SK-N-SH (cell line): ENCODE data around the gene NADK. TPM values are rescaled to one million over a fixed set of nuclear protein-coding genes. Genes with fewer than 3 reads are reported as not detected.

ENCODE experiments used
- CTCF ChIA-PET: fragments of 300-600, 350-600 bp; formaldehyde crosslinking; extraction: SDS; loops from one replicate; lab custom pipeline; 2021; lab: Yijun Ruan, JAX
- POLR2A ChIA-PET: fragments of 350-600 bp; sonication (Branson Sonifier 250); formaldehyde crosslinking; extraction: SDS; loops from one replicate; lab custom pipeline; 2020; ENCODE audit warnings: antibody characterized with exemption, inconsistent platforms; lab: Yijun Ruan, JAX
- DNase-seq: peaks from one replicate; pipeline ENCODE4 v3.0.0; 2012
- H2AFZ ChIP-seq: fragments of 200-600 bp; sonication (generic); 2 replicates; pipeline ENCODE4 v1.8.1; 2016; ENCODE audit warnings: antibody characterized with exemption, mild to moderate bottlenecking, low read depth
- H3F3A ChIP-seq: fragments of 200-600 bp; sonication (generic); replicated peaks from 2 replicates; pipeline ENCODE3; 2016; ENCODE audit warnings: antibody characterized with exemption, mild to moderate bottlenecking; ENCODE audit not compliant: insufficient read depth
- H3K27ac ChIP-seq, 2 experiments: fragments of 200-500 bp in 1 of 2; fragments of 200-600 bp in 1 of 2; sonication (Bioruptor generic) in 1 of 2; sonication (generic), shearing (Covaris generic) in 1 of 2; 2 replicates each; pipeline versions ENCODE4 v1.5.1 to v1.6.1; 2014 to 2016; ENCODE audit warnings: low read depth in 2 of 2, inconsistent platforms in 1 of 2, low read length in 1 of 2, mild to moderate bottlenecking in 1 of 2, mixed read lengths in 1 of 2
- H3K27me3 ChIP-seq: fragments of 200-600 bp; sonication (generic), shearing (Covaris generic); 2 replicates; pipeline ENCODE4 v1.6.1; 2016; ENCODE audit warnings: mixed run types; ENCODE audit not compliant: insufficient read depth
- H3K36me3 ChIP-seq, 2 experiments: fragments of 200-500 bp in 1 of 2; fragments of 200-600 bp in 1 of 2; sonication (Bioruptor generic) in 1 of 2; sonication (generic) in 1 of 2; replicated peaks in 1 of 2; 2 replicates each; pipeline versions ENCODE3 to v1.5.1; 2014 to 2016; ENCODE audit warnings: low read length in 1 of 2, mild to moderate bottlenecking in 1 of 2; ENCODE audit not compliant: insufficient read depth in 2 of 2, control insufficient read depth in 1 of 2
- H3K4me1 ChIP-seq, 2 experiments: fragments of 200-500 bp in 1 of 2; fragments of 200-600 bp in 1 of 2; sonication (Bioruptor generic) in 1 of 2; sonication (generic), shearing (Covaris generic) in 1 of 2; 2 replicates each; pipeline versions ENCODE4 v1.5.1 to v1.6.1; 2014 to 2016; ENCODE audit warnings: low read depth in 1 of 2, low read length in 1 of 2, mixed run types in 1 of 2; ENCODE audit not compliant: insufficient read depth in 2 of 2, control insufficient read depth in 1 of 2
- H3K4me2 ChIP-seq: fragments of 200-600 bp; sonication (generic), shearing (Covaris generic); 2 replicates; pipeline ENCODE4 v1.6.1; 2017; ENCODE audit warnings: mixed run types
- H3K4me3 ChIP-seq, 2 experiments: fragments of 200-500 bp in 1 of 2; fragments of 200-600 bp in 1 of 2; sonication (Bioruptor generic) in 1 of 2; sonication (generic), shearing (Covaris generic) in 1 of 2; 2 replicates each; pipeline versions ENCODE4 v1.5.1 to v1.8.1; 2014 to 2016; ENCODE audit warnings: low read depth in 2 of 2, inconsistent platforms in 1 of 2, low read length in 1 of 2, mild to moderate bottlenecking in 1 of 2, mixed read lengths in 1 of 2, moderate library complexity in 1 of 2
- H3K79me2 ChIP-seq: fragments of 200-600 bp; sonication (generic); 2 replicates; pipeline ENCODE4 v1.8.1; 2017; ENCODE audit warnings: mild to moderate bottlenecking; ENCODE audit not compliant: insufficient read depth
- H3K9ac ChIP-seq: fragments of 200-600 bp; sonication (generic); 2 replicates; pipeline ENCODE4 v1.6.1; 2017; ENCODE audit warnings: mixed run types
- H3K9me2 ChIP-seq: fragments of 200-600 bp; sonication (generic); 2 replicates; pipeline ENCODE4 v1.6.1; 2017; ENCODE audit warnings: mixed run types
- H3K9me3 ChIP-seq: fragments of 200-600 bp; sonication (generic); 2 replicates; pipeline ENCODE4 v1.6.1; 2017; ENCODE audit warnings: mixed run types, mild to moderate bottlenecking, moderate library complexity
- H4K20me1 ChIP-seq: fragments of 200-600 bp; sonication (generic); 2 replicates; pipeline ENCODE4 v1.6.1; 2017; ENCODE audit warnings: mild to moderate bottlenecking, mixed run types; ENCODE audit not compliant: insufficient read depth
- CTCF ChIP-seq: fragments of 200-600 bp; sonication (generic); IDR thresholded peaks from 2 replicates; pipeline ENCODE4 v1.6.1; 2017; ENCODE audit warnings: antibody characterized with exemption, mild to moderate bottlenecking, moderate library complexity
- ELF1 ChIP-seq: IDR thresholded peaks from 2 replicates; pipeline ENCODE4 v1.4.0; 2012
- EP300 ChIP-seq, 2 experiments: IDR thresholded peaks; 2 replicates each; pipeline versions ENCODE4 v1.4.0 to v1.6.1; 2012; ENCODE audit warnings: borderline replicate concordance in 1 of 2, low read depth in 1 of 2, low read length in 1 of 2
- FOSL2 ChIP-seq: IDR thresholded peaks from 2 replicates; pipeline ENCODE4 v1.4.0; 2012; ENCODE audit warnings: low read depth, mild to moderate bottlenecking, moderate library complexity, borderline replicate concordance
- GATA2 ChIP-seq: sonication (generic); formaldehyde crosslinking; IDR thresholded peaks from 2 replicates; pipeline ENCODE4 v1.5.0; 2020; ENCODE audit warnings: mild to moderate bottlenecking, missing genetic modification reagents
- NFIC ChIP-seq: IDR thresholded peaks from 2 replicates; pipeline ENCODE4 v1.4.0; 2012; ENCODE audit warnings: borderline replicate concordance
- PBX3 ChIP-seq: IDR thresholded peaks from 2 replicates; pipeline ENCODE4; 2012
- RAD21 ChIP-seq: IDR thresholded peaks from 2 replicates; pipeline ENCODE4 v1.6.1; 2012; ENCODE audit warnings: mild to moderate bottlenecking, low read length
- RXRA ChIP-seq: IDR thresholded peaks from 2 replicates; pipeline ENCODE4 v1.4.0; 2012; ENCODE audit warnings: low read depth, mild to moderate bottlenecking, borderline replicate concordance
- SMC3 ChIP-seq: IDR thresholded peaks from 2 replicates; pipeline ENCODE4 v1.6.1; 2012; ENCODE audit warnings: low read depth, low read length, improper control_type of control experiment
- USF1 ChIP-seq: IDR thresholded peaks from 2 replicates; pipeline ENCODE4 v1.4.0; 2012; ENCODE audit warnings: low read depth, borderline replicate concordance
- WGBS: methylation state at CpG from one replicate; pipeline ENCODE4 v1.1.6; 2017; ENCODE audit warnings: low lambda C conversion rate; 5-methylcytosine and 5-hydroxymethylcytosine counted together
- polyA plus RNA-seq, 3 experiments: library from polyadenylated mRNA; depleted of rRNA; stranded (reverse); fragments of >200 nt; gene quantifications; 2 replicates each; pipeline ENCODE4 v1.2.3, GENCODE V29; 2012

NADK gene
- polyA plus RNA-seq, 1 of the 3 experiments (the other 2 are of a cell fraction), result 70.4 TPM

- peak; percentile 53 for DNase-seq
- Histone ChIP-seq H3K4me2 (no peak overlapping the region), H3K4me3 (no peak overlapping the region), H3K4me1 (no peaks in the 10 kb centered on the region; a peak in 1 of 4 replicates), H3K27me3 (no peaks in the 10 kb centered on the region), H3K9me3 (no peaks in the 10 kb centered on the region)
- TF ChIP-seq CTCF, result peak; percentile 49
- TF ChIP-seq EP300 (IDR thresholded peaks at IDR 0.05; ENCODE audit: borderline replicate concordance in 1 of 2, low read depth in 1 of 2, low read length in 1 of 2), result no peak
- no peak for TF ChIP-seq USF1
- TF ChIP-seq SMC3, result peak; percentile 43; the same call in 1 of the 2 replicates
- TF ChIP-seq RAD21, result peak; percentile 44
- TF ChIP-seq, all 33 proteins: peak for 3
- H3K27ac ChIP-seq, result peak overlapping the region in 1 of 2 experiments; percentile 11; a peak in 1 of 4 replicates
- peaks cover 38% of the 10 kb centered on the region; the same call in 1 of the 2 replicates for H4K20me1 ChIP-seq
- WGBS, result 87% methylated on average over 18 of the region's 25 CpGs
- peaks cover 38% of the 10 kb centered on the region for H3F3A ChIP-seq
- peaks cover 72% of the 10 kb centered on the region; the same call in 1 of the 2 replicates for H3K79me2 ChIP-seq
- ChIA-PET POLR2A (no interaction called here), CTCF (interaction anchor here (0.7 to 3.5 kb wide), 17 partner anchors 10 to 123 kb away, joined by 3 to 25 read pairs (median 4); partner anchors contain the start of gene GNB1)
- H3K9ac ChIP-seq, result no peak overlapping the region
- no peaks in the 10 kb centered on the region for H3K9me2 ChIP-seq
- H3K36me3 ChIP-seq, result peaks cover 44 to 77% of the 10 kb centered on the region in 2 experiments
- no peak overlapping the region for H2AFZ ChIP-seq
Measured at GRCh38 chr1:1788646-1789431, 10.6 kb upstream of the NADK start.

GRCh38 chr1:1788136-1788535, 9.9 kb upstream of the NADK start:
- H3K27ac ChIP-seq, result peak overlapping the region in 1 of 2 experiments; percentile 11; a peak in 1 of 4 replicates
- 95% methylated on average over 7 of the region's 7 CpGs for WGBS
- CTCF ChIA-PET, result interaction anchor here (1.0 to 3.5 kb wide), 11 partner anchors 12 to 124 kb away, joined by 3 to 25 read pairs (median 4); no protein-coding TSS in a partner anchor
- H3K4me2 ChIP-seq, result no peak overlapping the region
- TF ChIP-seq GATA2, result no peak
- no peak for TF ChIP-seq ELF1
- TF ChIP-seq RXRA, result no peak
- no peak for TF ChIP-seq FOSL2
- no peak for TF ChIP-seq NFIC
- no peak for TF ChIP-seq EP300 (IDR thresholded peaks at IDR 0.05; ENCODE audit: borderline replicate concordance in 1 of 2, low read depth in 1 of 2, low read length in 1 of 2)
- TF ChIP-seq PBX3, result no peak
- H3K9me2 ChIP-seq, result no peaks in the 10 kb centered on the region
- POLR2A ChIA-PET, result no interaction called here
- H3K79me2 ChIP-seq, result peaks cover 65% of the 10 kb centered on the region; the same call in 1 of the 2 replicates
- no peaks in the 10 kb centered on the region for H3K9me3 ChIP-seq
- no peak overlapping the region for H3K4me3 ChIP-seq
- DNase-seq, result no peak
- no peaks in the 10 kb centered on the region for H3K27me3 ChIP-seq
- H3F3A ChIP-seq, result peaks cover 37% of the 10 kb centered on the region
- no peaks in the 10 kb centered on the region; a peak in 1 of 4 replicates for H3K4me1 ChIP-seq
- H3K9ac ChIP-seq, result no peak overlapping the region
- H4K20me1 ChIP-seq, result peaks cover 31% of the 10 kb centered on the region; the same call in 1 of the 2 replicates
- peaks cover 44 to 70% of the 10 kb centered on the region in 2 experiments for H3K36me3 ChIP-seq
- no peak overlapping the region for H2AFZ ChIP-seq
